ENCODE results near the gene KBTBD8.

GRCh38 chr3:67016522-67017080, 18.5 kb downstream of the KBTBD8 start:
- TF ChIP-seq CTCF (CRISPR knock-in tag; IDR thresholded peaks at IDR 0.05) (no peak), NCOA1 (CRISPR knock-in tag; IDR thresholded peaks at IDR 0.05) (no peak), ZNF790 (CRISPR knock-in tag; IDR thresholded peaks at IDR 0.05; ENCODE audit: borderline replicate concordance) (no peak), ZNF350 (CRISPR knock-in tag; IDR thresholded peaks at IDR 0.05; ENCODE audit: borderline replicate concordance, low read depth) (no peak), PBX3 (CRISPR knock-in tag; IDR thresholded peaks at IDR 0.05; ENCODE audit: borderline replicate concordance) (no peak), MAZ (IDR thresholded peaks at IDR 0.05; ENCODE audit: borderline replicate concordance, low read depth, low read length) (no peak), MAZ (CRISPR knock-in tag; IDR thresholded peaks at IDR 0.05; ENCODE audit: low read depth) (no peak), NFE2L2 (IDR thresholded peaks at IDR 0.05; ENCODE audit: low read length) (no peak), NONO (IDR thresholded peaks at IDR 0.05) (no peak), NONO (CRISPR knock-in tag; conservative IDR thresholded peaks at IDR 0.05) (no peak)

All from HepG2 (cell line).